ENCODE measurements around the gene MPHOSPH9.

Gene MPHOSPH9

DNA sequence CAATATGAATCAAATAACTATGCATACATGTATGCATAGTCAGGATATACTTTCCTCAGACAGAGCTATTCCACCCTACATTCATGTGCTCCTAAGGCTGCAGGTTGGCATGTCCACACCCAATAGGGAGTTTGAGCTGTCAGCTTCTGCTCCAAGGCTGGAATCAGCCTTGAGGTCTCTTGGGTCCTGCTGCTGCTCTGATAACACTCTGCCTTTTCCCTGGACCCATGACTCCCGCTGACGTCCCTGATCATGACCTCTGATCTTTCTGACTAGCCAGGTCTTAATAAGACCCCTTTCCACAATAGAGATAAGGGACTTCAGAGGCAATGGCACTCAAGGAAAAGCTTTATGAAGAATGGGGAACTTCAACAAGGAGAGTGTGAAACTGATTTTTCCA, 87.7 kb downstream of the MPHOSPH9 start:
- no peak for DNase-seq

DNA sequence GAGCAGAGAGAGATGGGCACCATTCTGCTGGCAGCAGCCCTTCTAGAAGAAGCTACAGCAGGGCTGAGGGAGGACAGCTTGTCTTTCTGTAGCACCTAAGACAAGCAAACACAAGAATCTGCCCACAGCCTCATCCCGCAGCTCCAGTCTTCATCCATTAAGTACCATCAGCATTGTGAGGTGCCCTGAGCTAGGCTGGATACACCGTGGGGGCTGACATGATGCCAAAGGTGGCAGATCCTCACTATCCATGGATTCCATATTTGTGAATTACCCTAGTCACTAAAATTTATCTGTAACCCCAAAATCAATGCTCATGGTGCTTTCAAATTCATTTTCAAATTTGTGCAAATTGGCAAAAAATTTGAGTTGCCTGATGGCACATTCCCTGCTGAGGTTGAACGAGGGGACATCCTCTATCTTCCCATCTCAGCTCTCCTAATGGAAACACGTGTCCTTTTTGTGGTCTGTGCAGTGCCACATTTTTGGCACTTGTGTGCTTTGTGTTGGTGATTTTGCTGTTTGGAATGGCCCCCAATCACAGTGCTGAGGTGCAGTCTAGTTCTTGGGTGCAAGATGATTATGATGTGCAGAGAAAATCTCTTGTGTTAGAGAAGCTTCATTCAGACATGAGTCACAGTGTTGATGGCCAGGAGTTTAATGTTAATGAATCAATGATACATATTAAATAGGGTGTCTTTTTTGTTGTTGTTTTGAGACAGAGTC, 89.0 kb downstream of the MPHOSPH9 start:
- no peak for DNase-seq

DNA sequence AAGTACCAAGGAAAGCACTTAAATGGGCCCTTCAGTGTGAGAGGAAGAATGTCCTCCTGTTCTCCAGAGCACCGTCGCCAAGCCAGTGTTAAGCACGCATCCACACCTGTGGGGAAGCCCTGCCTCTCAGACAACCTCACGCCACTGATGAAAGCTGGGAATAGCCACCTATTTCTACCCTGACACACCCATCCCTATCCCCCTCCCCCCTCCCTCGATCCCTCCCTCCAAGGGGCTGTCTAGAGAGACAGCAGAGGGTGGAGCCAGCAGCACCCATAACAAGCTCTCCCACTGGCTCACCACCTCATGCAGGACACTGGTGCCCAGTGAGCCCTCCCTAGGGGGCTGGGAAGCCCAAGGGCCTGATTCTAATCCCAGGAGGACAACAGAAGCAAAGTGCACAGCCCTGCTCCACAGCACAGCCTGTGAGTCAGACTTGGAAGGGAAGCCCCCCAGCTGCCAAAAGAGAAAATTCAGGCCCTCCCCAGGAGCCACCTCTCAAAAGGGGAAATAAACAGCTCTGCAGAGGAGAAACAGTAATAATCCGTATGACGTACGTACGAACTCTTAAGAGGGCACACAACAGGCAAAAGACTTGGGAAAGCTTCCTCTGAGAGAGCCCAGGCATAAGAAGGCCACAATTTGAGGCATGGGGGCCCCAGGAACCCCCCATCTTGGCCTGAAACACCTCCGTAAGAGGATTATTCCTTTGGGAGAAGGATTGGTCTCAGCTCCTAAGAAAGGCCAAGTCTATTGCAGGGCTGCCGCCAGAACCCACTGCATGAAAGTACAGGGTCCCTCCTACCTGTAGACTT, 89.8 kb downstream of the MPHOSPH9 start:
- DNase-seq, result peak; percentile 92 to 97

DNA sequence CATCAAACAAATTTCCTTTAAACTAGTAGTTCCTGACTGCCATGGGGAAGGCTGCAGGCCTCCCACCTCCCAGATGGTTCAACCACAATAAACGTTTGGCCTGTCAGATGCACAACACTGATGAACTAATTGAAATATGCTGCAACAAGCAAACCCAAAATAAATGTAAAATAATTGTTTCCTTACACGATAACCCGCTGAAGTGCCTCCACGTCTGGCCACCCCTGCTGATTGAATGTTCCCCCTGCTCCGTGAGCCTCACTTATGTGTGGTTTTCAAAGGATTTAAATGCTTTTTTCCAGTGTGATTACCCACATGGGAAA, 90.5 kb downstream of the MPHOSPH9 start:
- DNase-seq, result no peak

DNA sequence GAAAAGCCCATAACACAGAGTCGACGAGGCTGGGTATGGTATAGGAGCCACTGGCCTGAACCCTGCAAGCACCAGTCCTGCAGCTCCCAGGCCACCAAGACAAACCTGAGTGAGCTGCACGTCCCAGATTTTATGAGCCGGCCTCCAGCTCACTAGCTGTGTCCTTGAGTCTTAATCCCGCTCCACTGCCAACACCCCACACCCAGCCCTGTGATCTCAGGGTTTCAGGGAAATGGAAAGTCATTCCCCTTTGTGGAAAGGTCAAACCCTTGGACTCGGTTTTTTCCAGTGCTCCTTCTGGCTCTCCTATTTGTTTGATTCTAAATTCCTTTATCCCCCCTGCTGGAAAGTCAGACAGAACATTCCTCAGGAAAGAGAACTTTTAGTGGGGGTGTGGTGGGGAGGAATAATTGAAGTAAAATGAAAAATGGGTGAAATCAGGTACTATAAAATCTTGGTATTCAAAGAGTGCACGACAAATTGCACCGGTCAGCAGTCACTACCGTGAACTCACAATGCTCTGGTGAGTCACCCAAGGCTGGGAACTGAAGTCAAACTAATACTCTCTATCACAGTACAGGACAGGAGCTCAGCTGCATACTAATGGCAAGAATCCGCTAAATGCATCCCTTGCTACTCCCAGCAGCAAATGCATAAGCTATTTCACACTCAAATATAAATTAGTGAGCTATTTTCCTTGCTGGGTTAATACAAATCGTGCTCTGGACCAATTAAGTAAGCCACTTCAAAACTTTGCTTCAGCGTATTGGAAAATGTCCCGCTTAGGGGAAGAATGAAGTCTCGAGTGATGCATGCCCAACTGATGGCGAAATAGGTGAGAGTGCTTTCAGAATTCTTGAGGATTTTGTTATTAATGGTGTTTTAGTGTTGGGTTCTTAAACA, 91.1 kb downstream of the MPHOSPH9 start:
- peak in 1 of 2 experiments; percentile 20 for DNase-seq

DNA sequence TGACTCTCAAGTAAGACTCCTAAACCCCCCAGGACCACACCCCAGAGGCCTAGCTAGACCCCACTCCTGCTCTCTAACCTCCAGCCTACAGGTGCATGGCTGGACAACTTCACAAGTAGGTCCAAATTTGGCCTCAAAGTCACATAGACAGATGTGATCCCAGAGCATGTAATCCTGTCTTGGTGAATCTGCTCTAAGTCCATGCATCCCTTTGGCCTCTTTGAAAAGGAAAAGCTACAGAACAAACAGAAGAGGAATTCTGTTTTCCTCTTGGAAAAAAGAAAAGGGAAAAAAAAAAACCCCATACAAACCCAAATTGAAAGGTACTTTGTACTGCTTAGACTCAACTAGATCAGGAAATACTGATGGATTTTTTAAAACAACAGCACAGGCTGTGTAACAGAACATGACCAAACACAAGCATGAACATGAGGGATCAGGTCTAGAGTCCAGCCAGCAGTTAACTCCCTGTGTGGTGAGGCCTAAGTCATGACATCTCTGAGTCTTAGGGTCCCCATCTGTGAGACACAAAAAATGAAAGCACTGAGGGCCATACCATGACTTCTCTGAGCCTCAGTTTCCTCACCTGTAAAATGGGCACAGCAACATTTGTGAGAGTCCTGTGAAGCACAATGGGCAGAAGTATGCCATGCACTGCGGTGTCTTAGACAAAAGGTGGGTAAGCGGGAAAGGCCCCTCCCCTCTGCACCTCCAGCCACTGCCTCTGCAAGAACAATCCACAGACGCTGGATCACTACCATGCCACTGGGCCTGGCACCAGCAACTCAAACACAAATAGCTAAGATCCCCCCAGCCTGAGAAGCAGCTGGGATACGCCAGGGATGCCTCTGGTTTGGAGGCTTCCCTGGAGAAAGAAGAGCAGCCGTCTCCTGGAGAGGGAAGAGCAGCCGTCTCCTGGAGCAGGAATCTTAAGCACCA, 92.0 kb downstream of the MPHOSPH9 start:
- DNase-seq, result no peak

DNA sequence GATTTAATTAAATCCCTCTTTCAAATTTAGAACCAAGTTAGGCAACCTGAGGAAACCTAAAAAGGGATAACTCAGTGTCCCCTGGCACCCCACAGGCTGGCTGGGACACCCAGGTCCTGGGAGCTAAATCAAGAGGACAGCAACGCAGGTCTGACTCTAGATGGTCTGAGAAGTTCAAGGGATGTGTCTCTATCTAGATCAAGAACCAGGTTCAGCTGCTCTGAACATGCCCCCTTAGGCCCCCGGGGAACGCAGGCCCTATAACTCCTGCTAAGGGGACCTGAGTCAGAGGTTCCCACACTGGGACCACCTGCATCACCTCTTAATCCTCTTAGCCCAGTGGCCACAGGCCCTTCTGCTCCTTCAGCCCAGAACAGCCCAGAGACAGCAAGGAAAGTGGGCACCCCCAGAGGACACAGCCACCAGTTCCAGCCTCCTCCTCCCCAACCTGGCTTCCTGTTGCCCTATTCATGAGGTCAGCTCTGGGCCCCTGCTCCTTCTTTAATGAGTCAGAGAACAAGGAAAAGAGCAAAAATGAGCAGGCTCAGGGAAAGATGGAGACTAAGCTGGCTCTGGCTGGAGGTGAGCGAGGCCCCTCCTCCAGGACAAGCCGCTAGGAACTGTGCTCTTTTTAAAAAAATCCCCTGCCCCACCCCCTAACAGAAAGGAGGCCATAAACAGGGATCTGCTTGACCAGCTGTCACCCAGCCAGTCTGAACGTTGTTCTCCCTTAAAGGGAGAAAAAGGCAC, 92.8 kb downstream of the MPHOSPH9 start:
- DNase-seq, result peak in 1 of 2 experiments; percentile 51

DNA sequence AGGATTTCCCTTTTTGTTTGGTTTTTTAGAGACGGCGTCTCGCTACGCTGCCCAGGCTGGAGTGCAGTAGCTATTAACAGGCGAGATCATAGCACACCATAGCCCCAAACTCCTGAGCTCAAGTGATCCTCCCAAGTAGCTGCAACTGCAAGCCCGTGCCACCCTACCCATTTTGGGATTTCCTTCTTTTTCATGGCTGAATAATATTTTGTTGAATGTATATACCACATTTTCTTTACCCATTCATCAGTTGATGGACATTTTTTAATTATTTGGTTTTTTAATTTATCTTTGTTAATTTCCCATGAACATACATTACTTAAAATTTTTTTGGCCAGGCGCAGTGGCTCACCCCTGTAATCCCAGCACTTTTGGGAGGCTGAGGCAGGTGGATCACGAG, 97.3 kb downstream of the MPHOSPH9 start:
- no peak for DNase-seq

DNA sequence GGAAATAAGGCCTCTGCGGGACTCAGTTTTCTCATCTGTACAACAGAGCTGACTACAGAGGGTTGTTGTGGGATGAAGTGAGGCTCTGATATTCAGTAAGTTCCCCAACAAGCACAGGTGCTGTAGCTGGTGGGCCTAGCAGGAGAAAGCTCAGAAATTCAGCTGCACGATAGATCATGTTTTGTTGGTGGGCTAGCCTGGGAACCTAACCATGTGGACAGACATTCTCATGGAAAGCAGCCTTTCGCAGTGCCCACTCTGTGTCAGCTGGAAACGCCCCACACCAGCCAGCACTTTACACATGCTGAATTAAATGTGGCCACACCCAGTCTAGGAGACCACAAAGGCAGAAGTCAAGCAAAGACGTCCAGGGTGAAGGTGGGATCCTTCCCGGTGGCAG, 98.1 kb downstream of the MPHOSPH9 start:
- peak in 1 of 2 experiments; percentile 65 for DNase-seq

DNA sequence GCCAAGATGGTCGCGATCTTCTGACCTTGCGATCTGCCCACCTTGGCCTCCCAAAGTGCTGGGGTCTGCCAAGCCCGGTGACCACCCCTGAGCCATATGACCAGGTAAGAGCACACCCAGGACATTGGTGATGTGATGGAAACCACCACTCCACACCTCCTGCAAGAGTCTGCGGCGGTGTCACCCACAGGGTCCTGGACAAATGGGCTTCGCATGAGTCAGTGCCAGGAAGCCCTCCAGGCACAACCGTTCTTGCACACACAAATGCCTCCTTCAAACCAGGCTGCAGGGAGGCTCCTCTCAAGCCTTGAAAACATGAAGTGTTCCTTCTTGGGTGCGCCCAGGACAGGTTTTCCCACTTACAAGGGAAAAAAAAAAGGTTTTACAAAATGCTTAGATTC, 98.7 kb downstream of the MPHOSPH9 start:
- DNase-seq, result no peak

DNA sequence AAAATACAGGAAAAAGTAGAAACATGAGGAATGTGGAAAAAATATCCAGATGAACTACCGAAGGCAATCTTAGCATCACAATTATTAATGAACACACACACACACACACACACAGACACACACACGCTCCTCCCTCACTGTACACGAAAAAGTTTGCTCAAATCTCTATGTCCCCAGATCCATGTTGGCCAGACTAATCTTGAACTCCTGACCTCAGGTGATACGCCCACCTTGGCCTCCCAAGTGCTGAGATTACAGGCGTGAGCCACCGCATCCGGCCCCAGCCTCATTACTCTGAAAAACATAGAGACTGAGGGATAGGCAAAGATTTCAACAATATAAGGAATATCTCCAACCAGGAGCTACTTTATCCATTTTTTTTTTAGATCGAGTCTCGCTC, 99.2 kb downstream of the MPHOSPH9 start:
- no peak for DNase-seq

DNA sequence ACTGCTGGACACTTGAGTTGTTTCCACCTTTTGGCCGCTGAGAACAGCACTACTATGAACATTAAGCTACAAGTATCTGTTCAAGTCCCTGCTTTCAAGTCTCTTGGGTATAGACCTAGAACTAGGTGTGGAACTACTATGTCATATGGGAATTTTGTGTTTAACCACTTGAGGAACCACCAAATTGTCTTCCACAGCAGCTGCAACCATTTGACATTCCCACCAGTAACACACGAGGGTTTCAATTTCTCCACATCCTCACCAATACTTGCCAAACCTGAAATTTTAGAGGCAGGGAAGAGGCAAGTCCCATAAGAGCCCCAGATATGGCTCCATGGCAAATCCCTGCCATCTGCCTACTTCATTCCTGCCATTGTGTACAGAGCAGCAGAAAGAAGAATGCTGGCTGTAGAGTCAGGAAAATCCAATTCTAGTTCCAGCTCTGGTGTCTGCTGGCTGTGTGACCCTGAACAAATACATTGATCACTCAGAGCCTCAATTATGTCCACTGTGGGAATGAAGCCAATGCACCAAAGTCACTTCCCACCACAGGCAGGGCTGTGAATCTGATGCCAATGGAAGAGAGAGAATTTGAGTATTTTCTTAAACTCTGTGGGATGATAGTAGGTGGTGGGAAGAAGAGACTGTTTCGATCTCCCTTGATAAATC, 99.9 kb downstream of the MPHOSPH9 start:
- DNase-seq, result no peak

DNA sequence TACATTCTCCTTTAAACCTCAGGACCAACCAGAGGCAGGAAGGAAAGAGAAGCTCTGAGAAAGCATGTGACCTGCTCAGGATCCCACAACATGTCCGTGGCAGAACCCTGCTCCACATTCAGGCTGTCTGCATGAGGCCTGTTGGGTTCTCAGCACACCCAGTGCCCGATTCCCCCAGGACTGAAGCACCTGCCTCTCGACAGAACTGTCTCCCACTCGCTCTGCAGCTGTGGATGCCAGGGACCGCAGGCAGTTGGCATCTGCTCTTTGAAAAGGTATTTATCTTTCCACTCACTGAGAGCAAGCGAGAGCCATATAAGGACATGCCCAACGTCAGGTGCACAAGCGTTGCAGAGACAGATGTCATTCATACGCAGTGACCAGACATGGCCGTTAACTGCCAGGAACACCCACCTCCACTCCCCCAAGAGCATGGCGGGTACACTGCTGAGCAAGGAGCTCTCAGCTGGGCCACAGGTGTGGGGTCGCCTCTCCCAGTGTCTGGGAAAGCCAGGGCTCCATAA, 101.0 kb downstream of the MPHOSPH9 start:
- peak; percentile 98 for DNase-seq

DNA sequence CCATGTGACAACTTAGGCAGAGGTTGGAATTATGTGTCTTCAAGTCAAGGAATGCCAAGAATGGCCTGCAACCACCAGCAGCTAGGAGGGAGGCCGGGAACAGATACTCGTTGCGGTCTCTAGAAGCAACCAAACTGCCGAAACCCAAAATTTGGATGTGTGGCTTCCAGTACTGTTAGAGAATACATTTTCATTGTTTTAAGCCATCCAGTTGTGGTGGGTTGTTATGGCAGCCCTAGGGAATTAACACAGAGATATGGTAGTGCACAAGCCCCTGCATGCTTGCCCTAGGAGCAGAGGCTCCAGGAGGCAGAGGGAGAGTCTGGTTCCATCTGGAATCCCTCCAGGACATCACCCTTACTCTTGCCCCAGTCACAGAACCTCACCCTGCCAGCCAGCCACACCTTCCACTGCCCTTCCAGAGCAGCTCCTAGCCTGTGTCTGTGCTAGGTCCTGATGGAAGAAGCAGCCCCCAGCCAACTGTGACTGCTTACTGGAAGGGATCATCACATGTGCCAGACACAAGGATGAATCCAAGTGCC, 101.6 kb downstream of the MPHOSPH9 start:
- DNase-seq, result no peak

DNA sequence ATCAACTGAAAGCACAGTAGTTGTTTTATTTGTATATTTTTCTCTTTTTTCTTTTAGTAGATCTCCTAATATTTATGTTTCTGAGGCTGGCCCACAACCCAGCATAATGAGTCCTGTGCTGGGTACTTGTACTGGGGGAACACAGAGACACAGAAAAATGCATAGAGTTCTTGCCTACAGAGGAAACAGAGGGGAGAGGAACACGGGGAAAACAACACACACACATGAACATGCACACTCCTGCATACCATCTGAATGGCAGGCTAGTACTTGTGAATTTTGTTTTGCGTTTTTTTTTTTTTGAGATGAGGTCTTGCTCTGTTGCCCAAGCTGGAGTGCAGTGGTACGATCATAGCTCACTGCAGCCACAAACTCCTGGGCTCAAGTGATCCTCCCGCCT, 103.3 kb downstream of the MPHOSPH9 start:
- peak in 1 of 2 experiments; percentile 41 for DNase-seq

DNA sequence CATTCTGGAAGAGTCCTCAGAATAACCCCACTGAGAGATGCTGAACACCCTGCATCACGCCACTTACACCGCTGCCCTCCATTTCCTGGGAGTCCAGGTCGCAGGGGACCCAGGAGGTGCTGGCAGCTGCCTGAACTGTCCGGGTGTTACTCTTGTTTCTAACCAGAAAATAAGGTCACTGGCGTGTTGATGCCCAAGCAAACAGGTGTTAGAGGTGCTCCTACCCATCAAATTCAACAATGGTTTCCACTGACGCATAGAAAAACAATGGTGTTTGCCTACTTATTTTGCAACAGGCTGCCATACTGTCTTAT, 105.8 kb downstream of the MPHOSPH9 start:
- no peak for DNase-seq

DNA sequence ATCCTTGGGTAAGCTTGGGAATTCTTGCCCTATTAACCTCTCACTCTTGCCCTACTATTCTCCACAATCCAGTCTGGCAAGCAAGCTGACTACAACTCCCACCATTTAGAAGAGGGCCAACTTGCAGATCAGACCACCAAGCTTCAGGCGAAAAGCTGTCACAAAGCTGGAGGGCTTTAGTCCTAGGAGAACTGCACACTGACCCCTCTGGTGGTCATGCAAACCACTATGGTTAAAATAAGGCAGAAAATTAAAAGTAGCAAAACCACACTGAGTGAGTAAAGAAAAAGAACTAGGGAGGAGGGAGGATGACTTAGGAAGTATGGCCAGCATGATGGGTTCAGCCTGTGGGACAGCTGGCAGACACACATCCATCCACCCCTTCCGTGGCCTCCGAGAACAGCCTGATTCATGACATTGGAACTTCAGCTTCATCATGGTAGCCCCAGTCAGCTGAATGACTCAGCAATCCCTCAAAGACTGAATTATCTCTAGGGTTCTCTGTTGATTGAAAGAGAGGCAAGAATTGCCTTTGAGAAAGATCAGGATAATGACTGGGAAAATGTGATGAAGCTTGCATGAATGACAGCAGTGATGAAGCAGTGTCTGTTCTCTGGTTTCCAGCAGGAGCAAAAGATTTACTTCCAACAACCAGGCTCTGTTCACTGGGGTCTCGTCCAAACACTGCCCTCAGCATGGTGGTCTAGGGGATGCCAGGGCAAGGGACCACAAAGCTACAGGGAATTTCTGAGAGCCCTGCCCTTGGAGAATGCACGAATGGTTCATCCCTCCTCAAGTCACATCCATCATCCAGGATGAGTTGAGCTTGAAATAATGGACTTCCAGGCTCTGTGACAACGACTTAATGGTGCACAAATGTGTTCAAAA, 106.4 kb downstream of the MPHOSPH9 start:
- no peak for DNase-seq

DNA sequence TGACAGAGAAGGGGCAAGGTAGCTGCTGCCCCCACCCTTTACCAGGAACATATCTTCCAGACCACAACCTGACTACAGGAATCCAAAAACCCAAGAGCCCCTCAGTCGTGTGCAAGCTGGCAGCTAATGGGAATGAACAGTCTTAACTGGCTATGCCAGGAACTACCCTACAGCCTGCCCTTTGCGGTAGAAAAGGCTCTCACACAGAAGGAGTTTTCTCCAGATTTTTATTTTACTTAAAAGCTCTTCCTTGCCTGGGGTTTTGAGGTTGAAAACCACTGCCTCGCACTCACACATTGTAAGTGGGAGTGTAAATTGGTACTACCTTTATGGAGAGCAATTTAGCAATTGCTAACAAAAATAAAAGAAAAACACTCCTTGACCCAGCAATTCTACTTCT, 110.3 kb downstream of the MPHOSPH9 start:
- peak in 1 of 2 experiments; percentile 47 for DNase-seq

DNA sequence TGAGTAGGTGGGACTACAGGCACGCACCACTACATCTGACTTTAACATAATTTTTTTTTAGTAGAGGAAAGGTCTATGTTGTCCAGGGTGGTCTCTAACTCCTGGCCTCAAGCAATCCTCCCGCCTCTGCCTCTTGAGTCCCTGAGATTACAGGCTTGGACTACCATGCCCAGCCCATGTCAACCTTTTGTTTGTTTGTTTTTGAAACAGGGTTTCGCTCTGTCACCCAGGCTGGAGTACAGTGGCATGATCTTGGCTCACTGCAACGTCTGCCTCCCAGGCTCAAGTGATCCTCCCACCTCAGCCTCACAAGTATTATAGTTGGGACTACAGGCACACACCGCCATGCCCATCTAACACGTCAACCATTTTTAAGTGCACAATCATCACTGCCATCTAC, 111.3 kb downstream of the MPHOSPH9 start:
- no peak for DNase-seq
